T-cell (primary cell): Measurements from ENCODE around the gene PCDHB16. TPM values are rescaled to one million over a fixed set of nuclear protein-coding genes. Genes with fewer than 3 reads are reported as not detected.
A peak's percentile ranks its signal among the peaks of the same experiment; 100 is the strongest.
"Not testable (repeated sequence)": the region's sequence is repeated elsewhere in the genome, so short reads cannot be mapped to it uniquely, and the experiment has no call there.

ENCODE experiments used
- ATAC-seq, 4 experiments: fragments of 200-7000 bp in 3 of 4; fragments of 150-1000 bp in 1 of 4; cut with Tn5 transposase; replicated peaks in 1 of 4; 1 replicate in 3 of 4; 2 replicates in 1 of 4; pipeline ENCODE4 v1.10.0; 2021; ENCODE audit warnings: moderate library complexity in 3 of 4, mild to moderate bottlenecking in 2 of 4, moderate number of reproducible peaks in 1 of 4
- CTCF ChIA-PET, 2 donors: fragments of 300-600 bp; sonication (Branson Sonifier 250); formaldehyde crosslinking; loops; one replicate each; lab custom pipeline; 2022; ENCODE audit warnings: antibody characterized with exemption in 2 of 2; lab: Charles Lee
- POLR2A ChIA-PET, 2 donors: fragments of 300-600 bp; sonication (Branson Sonifier 250); formaldehyde crosslinking; loops; one replicate each; lab custom pipeline; 2022; ENCODE audit warnings: antibody characterized with exemption in 2 of 2; lab: Charles Lee
- DNase-seq, 35 experiments: peaks; one replicate each; pipeline versions ENCODE4 v3.0.0 to v3.0.0-alpha.2; 2013 to 2023
- H3K27ac ChIP-seq: one replicate; pipeline ENCODE4 v1.5.1; 2013; ENCODE audit warnings: low read length
- H3K27me3 ChIP-seq, 2 experiments: replicated peaks in 1 of 2; 1 replicate in 1 of 2; 2 replicates in 1 of 2; pipeline versions ENCODE4 v1.6.1 to v1.7.0; 2013; ENCODE audit warnings: low read length in 1 of 2, mixed read lengths in 1 of 2; ENCODE audit not compliant: control insufficient read depth in 2 of 2, insufficient read depth in 2 of 2; ENCODE audit errors: extremely low read depth in 1 of 2
- H3K36me3 ChIP-seq, 2 donors: 1 replicate in 1 of 2; 2 replicates in 1 of 2; pipeline versions ENCODE4 v1.6.1 to v1.7.0; 2013; ENCODE audit warnings: low read length in 1 of 2; ENCODE audit not compliant: control insufficient read depth in 2 of 2, insufficient read depth in 1 of 2; ENCODE audit errors: extremely low read depth in 1 of 2
- H3K4me1 ChIP-seq, 2 experiments: 1 replicate in 1 of 2; 2 replicates in 1 of 2; pipeline versions ENCODE4 v1.6.1 to v1.7.0; 2013; ENCODE audit warnings: low read length in 2 of 2, mixed read lengths in 1 of 2; ENCODE audit not compliant: insufficient read depth in 2 of 2, control insufficient read depth in 1 of 2; ENCODE audit errors: extremely low read depth in 1 of 2
- H3K4me3 ChIP-seq, 2 donors: 1 replicate in 1 of 2; 2 replicates in 1 of 2; pipeline versions ENCODE4 v1.5.1 to v1.7.0; 2013; ENCODE audit warnings: mild to moderate bottlenecking in 2 of 2, low read length in 1 of 2, moderate library complexity in 1 of 2; ENCODE audit not compliant: control insufficient read depth in 1 of 2; ENCODE audit errors: extremely low read depth in 1 of 2
- H3K9me3 ChIP-seq: 2 replicates; pipeline ENCODE4 v1.7.0; 2013
- H3K27ac Mint-ChIP-seq, 2 donors: one replicate each; pipeline ENCODE4 v1.8.0; 2020 to 2021; ENCODE audit warnings: mild to moderate bottlenecking in 2 of 2, mixed read lengths in 2 of 2
- H3K27me3 Mint-ChIP-seq, 2 donors: one replicate each; pipeline ENCODE4 v1.8.0; 2021 to 2022; ENCODE audit warnings: mixed read lengths in 2 of 2
- H3K36me3 Mint-ChIP-seq: one replicate; pipeline ENCODE4 v1.8.0; 2021; ENCODE audit warnings: mixed read lengths
- H3K4me1 Mint-ChIP-seq, 3 donors: one replicate each; pipeline ENCODE4 v1.8.0; 2020 to 2022; ENCODE audit warnings: mixed read lengths in 3 of 3, mild to moderate bottlenecking in 1 of 3
- H3K4me3 Mint-ChIP-seq, 3 donors: one replicate each; pipeline ENCODE4 v1.8.0; 2020 to 2022; ENCODE audit warnings: mild to moderate bottlenecking in 3 of 3, mixed read lengths in 3 of 3, moderate library complexity in 3 of 3
- H3K9me3 Mint-ChIP-seq, 3 donors: one replicate each; pipeline ENCODE4 v1.8.0; 2020 to 2022; ENCODE audit warnings: mixed read lengths in 3 of 3
- WGBS: methylation state at CpG from one replicate; pipeline ENCODE4 v1.1.5; 2013; ENCODE audit warnings: missing lambda C conversion rate; ENCODE audit not compliant: insufficient coverage; 5-methylcytosine and 5-hydroxymethylcytosine counted together
- total RNA-seq, 35 experiments: library from RNA in 6 of 35; stranded (reverse) in 6 of 35; fragments of 120-200 nt in 1 of 35; gene quantifications; one replicate each; pipeline versions ENCODE4 v1.2.1 to v1.2.4 and lab custom pipeline; 2013 to 2026

PCDHB16 gene
- total RNA-seq, 5 donors from 2014 or later (not counting 1 experiment from before 2014, with no cell fraction given), result not detected

DNA sequence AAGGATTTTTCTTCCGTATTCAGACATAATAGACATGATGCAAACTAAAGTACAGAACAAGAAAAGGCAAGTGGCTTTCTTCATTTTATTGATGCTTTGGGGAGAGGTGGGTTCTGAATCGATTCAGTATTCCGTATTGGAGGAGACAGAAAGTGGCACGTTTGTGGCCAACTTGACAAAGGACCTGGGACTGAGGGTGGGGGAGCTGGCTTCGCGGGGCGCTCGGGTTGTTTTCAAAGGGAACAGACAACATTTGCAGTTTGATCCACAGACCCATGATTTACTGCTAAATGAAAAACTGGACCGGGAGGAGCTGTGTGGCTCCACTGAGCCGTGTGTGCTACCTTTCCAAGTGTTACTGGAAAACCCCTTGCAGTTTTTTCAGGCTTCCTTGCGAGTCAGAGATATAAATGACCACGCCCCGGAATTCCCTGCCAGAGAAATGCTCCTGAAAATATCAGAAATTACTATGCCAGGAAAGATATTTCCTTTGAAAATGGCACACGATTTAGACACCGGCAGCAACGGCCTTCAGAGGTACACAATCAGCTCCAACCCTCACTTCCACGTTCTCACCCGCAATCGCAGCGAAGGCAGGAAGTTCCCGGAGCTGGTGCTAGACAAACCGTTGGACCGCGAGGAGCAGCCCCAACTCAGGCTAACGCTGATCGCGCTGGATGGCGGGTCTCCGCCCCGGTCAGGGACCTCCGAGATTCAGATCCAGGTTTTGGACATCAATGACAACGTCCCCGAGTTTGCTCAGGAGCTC is 31.8 kb upstream of the PCDHB16 start:
- Mint-ChIP-seq H3K36me3 (peaks cover 4% of the 10 kb centered on the region), H3K4me1 (peaks cover 3 to 7% (median 5%) of the 10 kb centered on the region in 3 donors), H3K27me3 (peaks cover 35 to 49% of the 10 kb centered on the region in 2 donors), H3K27ac (no peak overlapping the region), H3K4me3 (peak overlapping the region in 1 of 3 donors; percentile 22), H3K9me3 (peaks cover 6 to 27% (median 15%) of the 10 kb centered on the region in 3 donors)
- H3K4me1 ChIP-seq, result no peaks in the 10 kb centered on the region
- H3K9me3 ChIP-seq, result no peaks in the 10 kb centered on the region
- DNase-seq (no peak), ATAC-seq (no peak)
- H3K4me3 ChIP-seq, result no peak overlapping the region
- peaks cover 7 to 24% of the 10 kb centered on the region in 2 experiments for H3K27me3 ChIP-seq
- WGBS, result 59% methylated on average over 33 of the region's 33 CpGs
- ChIA-PET CTCF (no interaction called here), POLR2A (interaction anchor here (0.5 to 0.8 kb wide), 2 partner anchors 55 to 414 kb away, joined by 3 read pairs; no protein-coding TSS in a partner anchor)
- H3K36me3 ChIP-seq, result no peaks in the 10 kb centered on the region
- no peak overlapping the region for H3K27ac ChIP-seq

DNA sequence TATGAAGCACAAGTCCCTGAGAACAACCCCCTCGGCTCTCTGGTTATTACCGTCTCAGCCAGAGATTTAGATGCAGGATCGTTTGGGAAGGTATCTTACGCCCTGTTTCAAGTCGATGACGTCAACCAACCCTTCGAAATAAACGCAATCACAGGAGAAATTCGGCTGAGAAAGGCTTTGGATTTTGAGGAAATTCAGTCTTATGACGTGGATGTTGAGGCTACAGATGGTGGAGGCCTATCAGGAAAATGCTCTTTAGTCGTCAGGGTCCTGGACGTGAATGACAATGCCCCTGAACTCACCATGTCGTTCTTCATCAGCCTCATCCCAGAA is 31.2 kb upstream of the PCDHB16 start:
- Mint-ChIP-seq H3K9me3 (peaks cover 6 to 30% (median 15%) of the 10 kb centered on the region in 3 donors), H3K4me1 (peaks cover 3 to 7% (median 5%) of the 10 kb centered on the region in 3 donors), H3K27me3 (peaks cover 36 to 54% of the 10 kb centered on the region in 2 donors), H3K27ac (no peak overlapping the region), H3K36me3 (peaks cover 4% of the 10 kb centered on the region), H3K4me3 (no peak overlapping the region)
- Histone ChIP-seq H3K36me3 (no peaks in the 10 kb centered on the region), H3K9me3 (no peaks in the 10 kb centered on the region), H3K4me3 (no peak overlapping the region), H3K27me3 (peaks cover 7 to 24% of the 10 kb centered on the region in 2 experiments), H3K27ac (no peak overlapping the region), H3K4me1 (no peaks in the 10 kb centered on the region)
- DNase-seq (no peak), ATAC-seq (no peak)
- CTCF ChIA-PET, result no interaction called here
- WGBS, result 43% methylated on average over 9 of the region's 13 CpGs
- POLR2A ChIA-PET, result interaction anchor here in 1 of 2 donors (0.5 kb wide), 1 partner anchor 56 kb away, joined by 3 read pairs; no protein-coding TSS in a partner anchor

DNA sequence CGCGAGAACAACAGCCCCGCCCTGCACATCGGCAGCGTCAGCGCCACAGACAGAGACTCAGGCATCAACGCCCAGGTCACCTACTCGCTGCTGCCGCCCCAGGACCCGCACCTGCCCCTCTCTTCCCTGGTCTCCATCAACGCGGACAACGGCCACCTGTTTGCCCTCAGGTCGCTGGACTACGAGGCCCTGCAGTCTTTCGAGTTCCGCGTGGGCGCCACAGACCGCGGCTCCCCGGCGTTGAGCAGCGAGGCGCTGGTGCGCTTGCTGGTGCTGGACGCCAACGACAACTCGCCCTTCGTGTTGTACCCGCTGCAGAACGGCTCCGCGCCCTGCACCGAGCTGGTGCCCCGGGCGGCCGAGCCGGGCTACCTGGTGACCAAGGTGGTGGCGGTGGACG is 30.6 kb upstream of the PCDHB16 start:
- H3K9me3 ChIP-seq, H3K36me3 ChIP-seq, DNase-seq, CTCF ChIA-PET, H3K4me1 Mint-ChIP-seq, POLR2A ChIA-PET, H3K4me1 ChIP-seq, H3K36me3 Mint-ChIP-seq, H3K27ac Mint-ChIP-seq, H3K27ac ChIP-seq, ATAC-seq, H3K4me3 ChIP-seq, H3K4me3 Mint-ChIP-seq: not testable (repeated sequence)
- peaks cover 6 to 34% (median 20%) of the 10 kb centered on the region in 3 donors for H3K9me3 Mint-ChIP-seq
- H3K27me3 Mint-ChIP-seq, result peaks cover 43 to 56% of the 10 kb centered on the region in 2 donors
- 51% methylated on average over 21 of the region's 41 CpGs for WGBS
- peaks cover 10 to 28% of the 10 kb centered on the region in 2 experiments for H3K27me3 ChIP-seq

DNA sequence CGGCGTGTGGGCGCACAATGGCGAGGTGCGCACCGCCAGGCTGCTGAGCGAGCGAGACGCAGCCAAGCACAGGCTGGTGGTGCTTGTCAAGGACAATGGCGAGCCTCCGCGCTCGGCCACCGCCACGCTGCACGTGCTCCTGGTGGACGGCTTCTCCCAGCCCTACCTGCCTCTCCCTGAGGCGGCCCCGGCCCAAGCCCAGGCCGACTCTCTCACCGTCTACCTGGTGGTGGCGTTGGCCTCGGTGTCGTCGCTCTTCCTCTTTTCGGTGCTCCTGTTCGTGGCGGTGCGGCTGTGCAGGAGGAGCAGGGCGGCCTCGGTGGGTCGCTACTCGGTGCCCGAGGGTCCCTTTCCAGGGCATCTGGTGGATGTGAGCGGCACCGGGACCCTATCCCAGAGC is 30.1 kb upstream of the PCDHB16 start:
- H3K27ac Mint-ChIP-seq, CTCF ChIA-PET: not testable (repeated sequence)

DNA sequence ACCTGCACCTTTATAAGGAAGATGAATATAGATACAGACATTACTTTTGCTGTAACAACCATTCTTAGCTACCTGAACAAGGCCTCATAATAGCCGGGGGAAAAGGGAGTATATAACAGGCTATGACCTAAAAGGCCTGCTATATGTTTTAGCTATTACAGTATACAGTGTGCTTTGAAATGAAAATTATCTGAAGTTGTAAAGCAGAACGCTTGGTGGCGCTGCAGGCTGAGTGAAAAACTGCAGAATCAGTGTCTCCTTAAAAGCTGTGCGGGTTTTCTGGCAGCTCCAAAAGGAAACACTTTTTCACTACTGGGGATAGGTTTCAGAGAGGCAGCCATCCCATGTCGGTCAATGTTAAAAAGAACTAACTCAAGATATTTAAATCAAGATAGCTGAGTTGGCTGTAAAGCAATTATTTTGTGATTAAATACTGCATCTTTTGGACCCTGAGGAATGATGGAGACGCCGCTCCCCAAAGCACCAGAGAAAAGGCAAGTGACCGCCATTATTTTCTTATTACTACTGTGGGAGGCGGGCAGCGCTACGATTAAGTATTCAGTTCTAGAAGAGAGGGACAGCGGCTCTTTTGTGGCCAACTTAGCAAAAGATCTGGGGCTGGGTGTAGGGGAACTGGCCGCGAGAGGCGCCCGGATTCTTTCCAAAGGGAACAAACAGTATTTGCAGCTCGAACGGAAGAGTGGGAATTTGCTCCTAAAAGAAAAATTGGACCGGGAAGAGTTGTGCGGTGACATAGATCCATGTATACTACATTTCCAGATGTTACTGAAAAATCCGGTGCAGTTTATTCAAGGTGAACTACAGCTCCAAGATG is 26.4 kb upstream of the PCDHB16 start:
- no peaks in the 10 kb centered on the region for H3K36me3 ChIP-seq
- H3K27ac ChIP-seq, result no peak overlapping the region
- Mint-ChIP-seq H3K36me3 (peaks cover 7% of the 10 kb centered on the region), H3K4me1 (no peaks in the 10 kb centered on the region), H3K4me3 (no peak overlapping the region), H3K9me3 (peaks cover 0 to 32% (median 27%) of the 10 kb centered on the region in 3 donors), H3K27ac (no peak overlapping the region), H3K27me3 (peaks cover 38 to 57% of the 10 kb centered on the region in 2 donors)
- POLR2A ChIA-PET, result no interaction called here
- no peak overlapping the region for H3K4me3 ChIP-seq
- 23% methylated on average over 10 of the region's 21 CpGs for WGBS
- H3K4me1 ChIP-seq, result no peaks in the 10 kb centered on the region
- DNase-seq (no peak), ATAC-seq (no peak)
- CTCF ChIA-PET, result no interaction called here
- peaks cover 9 to 29% of the 10 kb centered on the region in 2 experiments for H3K27me3 ChIP-seq
- no peaks in the 10 kb centered on the region for H3K9me3 ChIP-seq

More for the DNA sequence above, 30.1 kb upstream of the PCDHB16 start:
- H3K36me3 ChIP-seq, H3K4me3 Mint-ChIP-seq, H3K4me1 ChIP-seq, H3K9me3 ChIP-seq, H3K27ac ChIP-seq, ATAC-seq, H3K36me3 Mint-ChIP-seq, DNase-seq, POLR2A ChIA-PET, H3K4me1 Mint-ChIP-seq, H3K4me3 ChIP-seq: not testable (repeated sequence)
- Mint-ChIP-seq H3K27me3 (peaks cover 47 to 60% of the 10 kb centered on the region in 2 donors), H3K9me3 (peaks cover 6 to 34% (median 21%) of the 10 kb centered on the region in 3 donors)
- WGBS, result 40% methylated on average over 34 of the region's 36 CpGs
- peaks cover 10 to 28% of the 10 kb centered on the region in 2 experiments for H3K27me3 ChIP-seq

DNA sequence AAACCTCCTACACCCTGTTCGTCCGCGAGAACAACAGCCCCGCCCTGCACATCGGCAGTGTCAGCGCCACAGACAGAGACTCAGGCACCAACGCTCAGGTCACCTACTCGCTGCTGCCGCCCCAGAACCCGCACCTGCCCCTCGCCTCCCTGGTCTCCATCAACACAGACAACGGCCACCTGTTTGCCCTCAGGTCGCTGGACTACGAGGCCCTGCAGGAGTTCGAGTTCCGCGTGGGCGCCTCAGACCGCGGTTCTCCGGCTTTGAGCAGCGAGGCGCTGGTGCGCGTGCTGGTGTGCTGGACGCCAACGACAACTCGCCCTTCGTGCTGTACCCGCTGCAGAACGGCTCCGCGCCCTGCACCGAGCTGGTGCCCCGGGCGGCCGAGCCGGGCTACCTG is 24.8 kb upstream of the PCDHB16 start:
- Mint-ChIP-seq H3K27me3 (peaks cover 35 to 47% of the 10 kb centered on the region in 2 donors), H3K9me3 (peaks cover 0 to 26% (median 18%) of the 10 kb centered on the region in 3 donors)
- H3K36me3 Mint-ChIP-seq, DNase-seq, H3K4me1 Mint-ChIP-seq, H3K27ac Mint-ChIP-seq, POLR2A ChIA-PET, H3K36me3 ChIP-seq, ATAC-seq, H3K4me1 ChIP-seq, CTCF ChIA-PET, H3K4me3 ChIP-seq, H3K9me3 ChIP-seq, H3K4me3 Mint-ChIP-seq, H3K27ac ChIP-seq: not testable (repeated sequence)
- WGBS, result 40% methylated on average over 21 of the region's 38 CpGs
- peaks cover 6 to 21% of the 10 kb centered on the region in 2 experiments for H3K27me3 ChIP-seq
